Ecto neural progenitor cell (in vitro differentiated cells): ENCODE measurements around the gene MIR17HG.
"Not testable (repeated sequence)": the region's sequence is repeated elsewhere in the genome, so short reads cannot be mapped to it uniquely, and the experiment has no call there.

Source experiments
- DNase-seq: peaks from one replicate; pipeline ENCODE4 v3.0.0-alpha.2; 2018; ENCODE audit warnings: low spot score

MIR17HG gene

GRCh38 chr13:91347996-91348905, 764 bp downstream of the MIR17HG start:
- peak; percentile 70 for DNase-seq

- DNase-seq: peak; percentile 95
Measured at GRCh38 chr13:91348906-91349435, 1.5 kb downstream of the MIR17HG start.

DNA sequence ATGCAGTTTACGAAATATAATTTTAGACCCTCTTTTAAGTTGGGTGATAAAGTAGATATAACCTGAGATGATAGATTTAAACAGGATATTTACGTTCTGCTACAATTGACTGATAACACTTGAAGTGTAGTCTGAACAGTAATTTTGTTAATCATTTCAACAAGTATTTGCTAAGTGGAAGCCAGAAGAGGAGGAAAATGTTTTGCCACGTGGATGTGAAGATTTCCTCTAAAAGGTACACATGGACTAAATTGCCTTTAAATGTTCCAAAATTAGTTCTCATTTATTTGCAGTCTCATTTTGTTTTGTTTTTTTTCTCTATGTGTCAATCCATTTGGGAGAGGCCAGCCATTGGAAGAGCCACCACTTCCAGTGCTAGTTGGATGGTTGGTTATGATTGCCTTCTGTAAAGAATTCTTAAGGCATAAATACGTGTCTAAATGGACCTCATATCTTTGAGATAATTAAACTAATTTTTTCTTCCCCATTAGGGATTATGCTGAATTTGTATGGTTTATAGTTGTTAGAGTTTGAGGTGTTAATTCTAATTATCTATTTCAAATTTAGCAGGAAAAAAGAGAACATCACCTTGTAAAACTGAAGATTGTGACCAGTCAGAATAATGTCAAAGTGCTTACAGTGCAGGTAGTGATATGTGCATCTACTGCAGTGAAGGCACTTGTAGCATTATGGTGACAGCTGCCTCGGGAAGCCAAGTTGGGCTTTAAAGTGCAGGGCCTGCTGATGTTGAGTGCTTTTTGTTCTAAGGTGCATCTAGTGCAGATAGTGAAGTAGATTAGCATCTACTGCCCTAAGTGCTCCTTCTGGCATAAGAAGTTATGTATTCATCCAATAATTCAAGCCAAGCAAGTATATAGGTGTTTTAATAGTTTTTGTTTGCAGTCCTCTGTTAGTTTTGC, 2.8 kb downstream of the MIR17HG start:
- no peak for DNase-seq

GRCh38 chr13:91351123-91351522, 3.6 kb downstream of the MIR17HG start:
- no peak for DNase-seq

DNA sequence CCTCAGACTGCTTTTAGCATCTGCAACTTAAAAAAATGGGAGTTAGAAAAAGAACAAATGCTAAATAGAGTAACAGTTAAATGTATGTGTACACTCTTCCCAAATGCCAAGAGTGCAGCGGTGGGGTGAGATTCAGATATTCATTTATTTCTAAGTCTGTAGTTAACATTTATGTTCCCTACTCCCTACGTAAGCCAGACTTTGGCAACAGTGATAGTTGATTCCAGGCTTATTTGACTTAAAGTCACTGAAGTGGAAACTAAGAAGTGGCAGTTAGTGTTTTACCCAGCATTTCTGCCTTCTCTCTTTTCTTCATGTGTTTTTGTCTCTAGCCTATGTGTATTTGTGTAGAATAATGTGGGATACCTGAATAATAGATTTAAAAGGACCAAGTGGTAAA, 4.5 kb downstream of the MIR17HG start:
- no peak for DNase-seq

GRCh38 chr13:91352891-91353290, 5.4 kb downstream of the MIR17HG start:
- not testable (repeated sequence) for DNase-seq

- DNase-seq: no peak
Measured at GRCh38 chr13:91353494-91353893, 6.0 kb downstream of the MIR17HG start.

DNA sequence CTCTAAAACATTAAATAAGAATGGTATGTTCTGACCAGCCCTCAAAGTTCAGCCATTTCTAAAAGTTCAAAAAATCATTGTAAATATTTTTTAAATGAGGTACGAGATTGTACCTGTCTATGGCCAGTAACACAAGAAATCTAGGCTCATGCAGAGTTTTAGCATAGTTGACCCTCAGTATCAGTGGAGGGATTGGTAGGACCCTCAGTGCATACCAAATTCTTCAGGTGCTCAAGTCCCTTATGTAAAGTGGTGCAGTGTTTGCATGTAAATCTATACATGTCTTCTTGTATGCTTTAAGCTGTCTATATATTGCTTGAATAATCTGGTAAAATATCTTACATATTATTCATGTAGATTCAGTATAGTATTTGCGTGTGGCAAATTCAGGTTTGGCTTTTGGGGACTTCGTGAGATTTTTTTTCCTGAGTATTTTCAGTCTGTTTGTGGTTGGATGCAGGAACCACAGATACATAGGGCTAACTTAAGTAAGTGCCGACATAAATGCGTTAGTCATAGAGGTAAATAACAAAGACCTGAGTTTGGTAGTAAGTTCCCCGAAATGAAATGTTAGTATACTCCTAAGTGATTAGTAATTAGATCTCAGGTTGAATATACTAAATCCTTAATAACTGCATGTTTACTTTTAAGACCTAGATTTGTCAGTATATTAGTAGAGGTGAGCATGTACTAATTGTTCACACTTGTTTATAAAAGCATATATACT, 7.8 kb downstream of the MIR17HG start:
- DNase-seq: no peak

GRCh38 chr13:91355826-91356710, 8.6 kb downstream of the MIR17HG start:
- no peak for DNase-seq

DNA sequence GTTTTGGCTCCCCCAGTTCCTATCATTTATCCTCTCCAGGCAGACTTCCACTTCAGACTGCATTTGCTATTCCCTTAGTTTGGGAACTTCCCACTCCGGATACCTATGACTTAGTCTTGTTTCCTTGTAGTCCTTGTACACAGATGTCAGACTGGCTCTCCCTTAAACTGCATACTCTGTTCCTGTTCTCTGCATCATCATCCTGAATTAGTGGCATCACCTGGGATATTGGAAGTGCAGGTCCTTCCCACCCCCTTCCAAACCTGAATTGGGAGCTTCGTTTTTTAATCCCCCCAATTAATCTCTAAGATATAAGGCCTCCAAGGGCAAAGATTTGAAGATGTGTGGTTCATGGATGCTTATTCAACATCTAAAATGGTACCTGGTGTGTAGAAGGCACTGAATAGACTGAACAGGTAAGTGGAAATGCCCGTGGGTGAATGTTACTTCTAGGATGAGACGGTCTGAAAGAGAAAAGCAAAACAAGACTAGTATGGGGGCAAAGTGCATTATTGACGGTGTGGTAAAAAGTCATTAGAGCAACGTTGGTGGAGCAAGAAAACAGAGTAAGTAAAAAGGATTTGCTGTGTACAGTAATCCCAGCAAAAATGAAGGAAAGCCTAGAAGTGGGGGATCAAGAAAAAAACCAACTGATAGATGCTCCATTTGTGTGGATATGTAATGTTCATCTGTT, 9.6 kb downstream of the MIR17HG start:
- DNase-seq: no peak

DNA sequence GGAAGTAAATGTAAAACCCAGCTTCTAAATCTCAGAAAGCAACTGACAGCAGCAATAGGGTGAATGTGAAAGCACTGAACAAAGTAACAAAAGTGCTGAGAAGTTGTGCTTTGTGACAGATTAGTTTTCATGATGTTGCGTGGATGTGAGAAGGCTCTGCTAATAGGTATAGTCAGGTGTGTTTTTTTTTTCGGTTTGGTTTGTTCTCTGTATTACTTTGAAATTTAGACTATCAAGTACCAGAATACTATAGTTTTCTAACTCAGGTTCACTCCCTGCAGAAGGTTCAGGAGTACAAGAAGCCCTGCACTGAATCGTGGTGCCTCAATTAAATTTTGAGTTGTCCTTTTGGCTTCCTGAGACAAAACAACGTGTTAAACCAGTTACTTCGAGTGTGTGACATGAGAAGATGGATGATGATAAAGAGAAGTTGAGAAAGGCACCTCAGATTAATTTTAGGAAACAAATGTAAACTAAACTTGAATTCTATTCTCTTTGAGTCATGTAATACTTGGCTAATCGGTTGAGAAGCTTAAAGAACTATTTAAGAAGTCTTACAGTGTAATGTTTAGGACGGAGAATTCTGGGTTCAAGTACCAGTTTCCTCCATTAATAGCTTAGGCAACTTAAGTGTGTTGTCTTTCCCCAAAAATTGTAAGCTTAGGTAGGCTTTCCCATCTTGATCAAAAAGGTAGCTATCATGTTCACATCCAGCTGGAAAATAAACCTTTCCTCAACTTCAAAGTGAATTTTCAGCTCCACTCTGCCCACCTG, 10.3 kb downstream of the MIR17HG start:
- DNase-seq: no peak

DNA sequence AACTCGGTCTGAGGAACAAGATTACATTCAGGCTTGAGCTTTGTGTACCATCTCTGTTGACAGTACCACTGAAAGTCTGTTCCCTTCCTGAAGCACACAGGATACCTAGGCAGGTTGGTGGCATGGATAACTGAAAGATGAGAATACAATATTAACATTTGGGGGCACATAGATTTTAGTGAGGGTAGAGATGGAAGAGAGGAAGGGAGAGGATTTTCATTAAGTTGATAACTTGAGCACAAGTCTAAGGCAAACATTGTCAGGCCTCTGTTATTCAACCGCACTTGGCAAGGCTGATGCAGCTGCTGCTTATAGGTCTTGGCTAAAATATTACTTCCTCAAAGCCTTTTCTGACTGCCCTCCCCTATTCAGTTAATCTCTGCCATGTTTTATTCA, 10.9 kb downstream of the MIR17HG start:
- DNase-seq: no peak

DNA sequence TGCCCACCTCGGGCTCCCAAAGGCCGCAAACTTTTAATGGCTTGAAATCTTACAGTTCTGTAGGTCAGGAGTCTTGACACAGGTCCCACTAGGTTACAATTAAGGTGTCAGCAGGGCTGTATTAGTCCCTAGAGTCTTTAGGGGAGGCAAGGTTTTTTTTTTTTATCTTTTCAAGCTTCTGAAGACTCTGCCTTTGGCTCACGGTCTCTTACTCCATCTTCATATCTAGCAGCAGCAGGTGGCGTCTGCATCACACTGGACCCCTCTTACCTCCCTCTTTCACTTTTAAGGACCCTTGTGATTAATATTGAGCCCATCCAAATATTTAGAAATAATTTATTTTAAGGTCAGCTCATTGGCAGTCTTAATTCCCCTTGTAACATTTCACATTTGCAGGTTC, 11.6 kb downstream of the MIR17HG start:
- DNase-seq: no peak

DNA sequence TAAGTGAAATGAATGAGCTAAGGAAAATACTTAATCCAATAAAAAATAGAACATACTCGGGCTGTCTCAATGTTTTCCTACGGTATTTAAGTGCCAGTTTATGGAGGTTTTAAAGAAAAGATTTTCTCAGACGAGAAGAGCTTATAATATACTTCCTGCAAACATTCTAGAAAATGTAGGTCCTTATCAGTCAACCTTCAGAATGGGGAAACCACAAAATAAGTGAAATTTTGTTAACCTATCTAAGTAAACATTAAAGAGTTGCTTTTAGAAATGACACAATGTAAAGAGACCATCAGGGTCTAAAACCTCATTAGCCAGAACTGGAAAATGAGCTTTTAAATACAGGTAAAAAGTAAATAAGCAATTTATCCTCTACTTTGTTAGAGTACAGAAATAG, 12.1 kb downstream of the MIR17HG start:
- no peak for DNase-seq

- DNase-seq: no peak
Measured at GRCh38 chr13:91360246-91360751, 12.8 kb downstream of the MIR17HG start.

- no peak for DNase-seq
Measured at GRCh38 chr13:91361755-91362271, 14.3 kb downstream of the MIR17HG start.

GRCh38 chr13:91362908-91363307, 15.4 kb downstream of the MIR17HG start:
- DNase-seq: no peak

DNA sequence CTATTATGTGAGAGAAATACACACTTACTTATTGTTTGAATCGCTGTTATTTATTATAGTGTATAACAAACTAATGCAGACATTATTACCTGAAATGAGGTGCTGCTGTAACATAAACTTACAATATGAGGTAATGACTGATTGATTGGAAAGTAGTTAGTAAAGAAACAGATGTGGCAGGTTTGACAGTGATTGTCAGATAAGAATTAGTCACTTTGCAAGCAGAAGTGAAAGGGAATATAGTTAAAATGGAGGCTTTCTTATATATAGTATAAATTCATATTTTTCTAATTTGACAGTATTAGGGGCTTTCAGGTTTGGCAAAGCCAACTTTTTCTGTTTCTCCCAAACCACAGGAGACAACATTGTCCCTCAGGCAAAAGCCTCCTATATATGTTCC, 20.6 kb downstream of the MIR17HG start:
- DNase-seq: no peak
